Sigmoid colon (tissue), 7 donors: ENCODE results near the gene ITPA. TPM values are rescaled to one million over a fixed set of nuclear protein-coding genes. Genes with fewer than 3 reads are reported as not detected.

Source experiments
- DNase-seq: peaks from one replicate; pipeline ENCODE4 v3.0.0-alpha.2; 2019
- H3K27ac ChIP-seq, 4 donors: fragments of 200-600 bp; sonication (generic); one replicate each; pipeline ENCODE4 v1.5.1; 2016 to 2019; ENCODE audit warnings: mild to moderate bottlenecking in 1 of 4
- H3K27me3 ChIP-seq, 3 donors: fragments of 200-600 bp; sonication (generic); one replicate each; pipeline ENCODE4 v1.5.1; 2019; ENCODE audit warnings: mild to moderate bottlenecking in 1 of 3
- H3K36me3 ChIP-seq, 4 donors: fragments of 200-600 bp; sonication (generic); one replicate each; pipeline ENCODE4 v1.5.1; 2016 to 2019
- H3K4me1 ChIP-seq, 4 donors: fragments of 200-600 bp; sonication (generic); one replicate each; pipeline ENCODE4 v1.5.1; 2017 to 2019
- H3K4me3 ChIP-seq, 4 donors: fragments of 200-600 bp; sonication (generic); one replicate each; pipeline ENCODE4 v1.5.1; 2017 to 2019; ENCODE audit warnings: mild to moderate bottlenecking in 2 of 4, moderate library complexity in 1 of 4
- H3K9me3 ChIP-seq, 4 donors: fragments of 200-600 bp in 3 of 4; sonication (generic) in 3 of 4; one replicate each; pipeline versions ENCODE4 v1.5.1 to v1.6.1; 2013 to 2019
- EP300 ChIP-seq, 4 donors: sonication (generic); formaldehyde crosslinking; IDR thresholded peaks; one replicate each; pipeline ENCODE4 v1.6.1; 2017; ENCODE audit warnings: antibody characterized with exemption in 4 of 4
- POLR2A ChIP-seq, 2 donors: fragments of 450-650 bp; IDR thresholded peaks; one replicate each; pipeline ENCODE4 v1.6.1; 2016; ENCODE audit warnings: antibody characterized with exemption in 2 of 2, mild to moderate bottlenecking in 2 of 2, moderate library complexity in 2 of 2
- POLR2AphosphoS5 ChIP-seq, 4 donors: sonication (generic); formaldehyde crosslinking; IDR thresholded peaks; one replicate each; pipeline ENCODE4 v1.6.1; 2017; ENCODE audit warnings: antibody characterized with exemption in 4 of 4
- WGBS, 2 donors: extraction: QIAGEN DNeasy Blood & Tissue Kit; methylation state at CpG; one replicate each; pipeline ENCODE4 v1.1.7; 2013; 5-methylcytosine and 5-hydroxymethylcytosine counted together
- intact Hi-C: fragments of 100-400 bp; cut with DNase I; formaldehyde crosslinking; loops from one replicate; pipeline ENCODE4 v1.15.1; 2023
- polyA plus RNA-seq, 3 donors: library from polyadenylated mRNA; stranded (reverse); fragments of 200-250 nt; gene quantifications; one replicate each; pipeline ENCODE4 v1.2.3, GENCODE V29; 2013
- total RNA-seq, 4 donors: library from RNA; depleted of rRNA; stranded (reverse); fragments of >200 nt; gene quantifications; one replicate each; pipeline ENCODE4 v1.1.0, GENCODE V29; 2016
- TF ChIP-seq, protein P1 (sequence below), 4 experiments: fragments of 450-650 bp in 3 of 4; fragments of 200-600 bp in 1 of 4; IDR thresholded peaks; one replicate each; pipeline ENCODE4 v1.5.1; 2016 to 2019; ENCODE audit warnings: antibody characterized with exemption in 4 of 4, mild to moderate bottlenecking in 3 of 4, moderate library complexity in 2 of 4
- donor health status: healthy with polysubstance abuse.
- donor health status: Bipolar disorder and iron deficiency.
- donor health status: healthy.

The ITPA gene
- total and polyA plus RNA-seq, 7 donors = 17.1 to 92.5 (median 31.7) TPM

DNA sequence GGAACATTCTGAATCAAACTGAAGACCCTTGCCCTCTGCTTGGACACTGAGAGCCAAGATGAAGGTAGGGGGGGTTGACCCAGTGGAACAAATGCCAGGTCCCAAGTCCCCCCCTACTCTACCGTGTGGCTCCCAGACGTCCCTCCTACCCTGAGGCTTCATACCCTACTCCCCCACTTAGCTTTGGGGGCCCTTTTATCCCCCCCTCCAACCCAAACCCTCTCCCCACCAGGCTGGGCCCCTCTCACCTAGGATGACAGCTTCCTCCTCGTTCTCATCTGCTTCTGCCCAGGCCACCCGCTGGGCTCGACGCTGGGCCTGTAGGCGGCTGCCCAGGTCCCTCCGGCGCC, 6.4 kb upstream of the ITPA start:
- Histone ChIP-seq H3K4me1 (peaks cover 0 to 19% (median 11%) of the 10 kb centered on the region in 4 donors), H3K27ac (peak overlapping the region in 3 of 4 donors; percentile 86 to 88 (median 88))
- intact Hi-C loops = loop anchor here (5.0 kb wide), 1 partner anchor 46 kb away; the partner anchor contains the start of genes FASTKD5 and UBOX5

DNA sequence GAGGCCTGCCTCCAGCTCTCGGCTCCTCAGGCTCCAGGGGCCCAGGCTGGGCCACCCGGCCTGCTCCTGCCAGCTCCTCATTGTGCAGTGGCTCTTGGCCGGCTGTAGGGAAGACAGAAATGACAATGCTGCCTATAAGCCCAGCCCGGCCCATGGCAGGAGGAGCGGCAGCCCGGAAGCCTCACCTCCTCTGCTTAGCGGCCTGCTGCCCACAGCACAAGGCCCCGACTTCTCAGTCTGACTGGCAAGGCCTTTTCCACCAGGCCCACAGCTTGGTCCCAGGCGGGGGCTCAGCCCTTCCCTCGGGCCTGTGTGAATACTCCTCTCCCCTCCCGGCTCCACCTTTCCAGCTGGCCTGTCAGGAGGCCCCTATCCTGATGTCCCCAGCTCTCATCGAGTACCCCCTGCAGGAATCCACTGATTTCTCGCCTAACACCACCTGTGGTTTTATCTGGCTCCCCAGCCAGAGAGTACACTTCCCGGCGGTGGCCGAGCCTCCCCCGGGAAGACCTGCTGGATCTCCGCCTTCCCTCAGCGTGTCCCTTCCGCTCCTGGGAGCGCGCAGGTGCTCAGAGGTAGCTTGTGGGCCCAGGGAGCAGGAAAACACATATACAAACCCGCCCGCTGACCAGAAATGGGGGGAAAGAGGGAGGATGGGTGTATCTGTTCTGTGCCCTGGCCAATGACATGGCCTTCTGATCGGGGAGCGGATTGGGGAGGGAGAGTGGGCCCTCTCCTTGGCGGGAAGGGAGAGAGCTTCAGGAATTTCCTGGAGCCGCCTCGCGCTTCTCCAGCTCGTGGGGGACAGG, 5.8 kb upstream of the ITPA start:
- Histone ChIP-seq H3K4me3 (peak overlapping the region; percentile 72 to 93 (median 80)), H3K4me1 (peaks cover 0 to 19% (median 13%) of the 10 kb centered on the region in 4 donors), H3K27ac (peak overlapping the region; percentile 86 to 88 (median 88)), H3K27me3 (no peaks in the 10 kb centered on the region), H3K9me3 (no peaks in the 10 kb centered on the region), H3K36me3 (peaks cover 9 to 44% (median 13%) of the 10 kb centered on the region in 4 donors)
- intact Hi-C loops = loop anchor here (5.0 kb wide), 1 partner anchor 46 kb away; the partner anchor contains the start of genes FASTKD5 and UBOX5
- no peak for DNase-seq
- TF ChIP-seq EP300 (IDR thresholded peaks at IDR 0.05) (no peak), POLR2A (IDR thresholded peaks at IDR 0.05) (no peak)
- WGBS, 2 donors = 4 to 18% methylated on average over 31 of the region's 31 CpGs

More for the DNA sequence above, 6.4 kb upstream of the ITPA start:
- Histone ChIP-seq H3K4me3 (peak overlapping the region; percentile 72 to 93 (median 80)), H3K9me3 (no peaks in the 10 kb centered on the region), H3K36me3 (peaks cover 9 to 50% (median 13%) of the 10 kb centered on the region in 4 donors), H3K27me3 (no peaks in the 10 kb centered on the region)
- no peak for TF ChIP-seq EP300 (IDR thresholded peaks at IDR 0.05)
- no peak for TF ChIP-seq POLR2A (IDR thresholded peaks at IDR 0.05)
- TF ChIP-seq POLR2AphosphoS5 (IDR thresholded peaks at IDR 0.05) = no peak
- TF ChIP-seq, protein P1, sequence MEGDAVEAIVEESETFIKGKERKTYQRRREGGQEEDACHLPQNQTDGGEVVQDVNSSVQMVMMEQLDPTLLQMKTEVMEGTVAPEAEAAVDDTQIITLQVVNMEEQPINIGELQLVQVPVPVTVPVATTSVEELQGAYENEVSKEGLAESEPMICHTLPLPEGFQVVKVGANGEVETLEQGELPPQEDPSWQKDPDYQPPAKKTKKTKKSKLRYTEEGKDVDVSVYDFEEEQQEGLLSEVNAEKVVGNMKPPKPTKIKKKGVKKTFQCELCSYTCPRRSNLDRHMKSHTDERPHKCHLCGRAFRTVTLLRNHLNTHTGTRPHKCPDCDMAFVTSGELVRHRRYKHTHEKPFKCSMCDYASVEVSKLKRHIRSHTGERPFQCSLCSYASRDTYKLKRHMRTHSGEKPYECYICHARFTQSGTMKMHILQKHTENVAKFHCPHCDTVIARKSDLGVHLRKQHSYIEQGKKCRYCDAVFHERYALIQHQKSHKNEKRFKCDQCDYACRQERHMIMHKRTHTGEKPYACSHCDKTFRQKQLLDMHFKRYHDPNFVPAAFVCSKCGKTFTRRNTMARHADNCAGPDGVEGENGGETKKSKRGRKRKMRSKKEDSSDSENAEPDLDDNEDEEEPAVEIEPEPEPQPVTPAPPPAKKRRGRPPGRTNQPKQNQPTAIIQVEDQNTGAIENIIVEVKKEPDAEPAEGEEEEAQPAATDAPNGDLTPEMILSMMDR (IDR thresholded peaks at IDR 0.05) = no peak
- DNase-seq = no peak
- 23 to 62% methylated on average over 9 of the region's 9 CpGs for WGBS, 2 donors

DNA sequence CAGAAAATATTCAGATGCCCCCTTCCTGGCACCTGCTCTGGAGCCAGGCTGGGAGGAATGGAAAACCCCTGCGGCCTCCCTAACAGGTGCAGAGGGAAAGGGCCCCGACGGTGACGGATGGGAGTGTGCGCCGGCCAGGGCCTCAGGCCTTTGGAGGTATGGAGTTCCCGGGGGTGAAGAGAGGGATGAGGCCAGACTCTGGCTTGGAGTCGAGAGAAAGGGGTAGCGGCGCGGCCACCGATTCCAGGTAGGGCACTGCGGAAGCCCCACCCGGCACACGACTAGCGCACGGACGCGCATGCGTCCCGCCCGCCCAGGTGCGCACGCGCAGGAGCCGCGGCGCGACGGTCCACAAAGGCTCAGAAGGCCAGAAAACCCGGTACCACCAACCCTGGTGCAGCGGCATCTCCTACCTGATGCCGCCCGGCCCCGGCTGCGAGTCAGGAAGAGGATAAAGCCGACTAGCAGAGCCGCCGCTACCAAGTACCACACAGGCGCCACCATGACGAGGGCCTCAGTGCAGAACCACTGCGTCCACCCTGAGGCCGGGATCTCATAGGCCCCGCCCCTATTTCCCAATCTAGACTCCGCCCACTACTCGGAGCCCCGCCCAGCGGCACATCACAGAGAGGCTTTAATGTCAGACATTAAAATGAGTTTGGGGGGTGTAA, 5.0 kb upstream of the ITPA start, which contains the start of gene DDRGK1:
DDRGK1 (minus strand) TSS at position 559 of the 671 bp plus-strand sequence; CDS start at position 504, 55 bp downstream.
- peak; percentile 95 for DNase-seq
- 0% methylated on average over 48 of the region's 48 CpGs for WGBS, 2 donors
- no peaks in the 10 kb centered on the region for H3K27me3 ChIP-seq

DNA sequence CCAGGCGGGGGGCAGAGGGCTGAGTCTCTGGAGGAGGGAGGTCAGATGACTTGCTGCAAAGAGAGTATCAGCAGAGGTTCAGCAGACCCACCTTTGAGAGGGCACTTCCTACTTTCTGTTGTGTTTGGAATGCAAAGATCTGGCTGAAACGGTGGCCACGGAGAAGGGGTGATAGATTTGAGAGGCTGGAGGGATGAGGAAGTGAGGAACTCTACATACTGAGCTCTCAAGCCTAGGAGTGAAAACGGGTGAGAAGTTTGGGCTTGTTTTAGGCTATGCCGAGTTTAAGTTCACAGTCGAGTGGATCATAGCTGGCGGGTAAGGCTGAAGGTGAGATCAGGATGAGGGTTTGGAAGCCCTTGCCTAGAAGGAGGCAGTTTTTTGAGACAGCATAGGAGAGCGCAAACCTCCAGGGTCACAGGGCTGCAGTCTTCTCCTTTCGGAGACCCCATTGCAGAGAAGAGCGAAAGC, 477 bp upstream of the ITPA start:
- intact Hi-C loops = loop anchor here (5.0 kb wide), 1 partner anchor 37 kb away; the partner anchor contains the start of gene LZTS3
- WGBS, 2 donors = 1 to 3% methylated on average over 10 of the region's 10 CpGs
- no peaks in the 10 kb centered on the region for H3K9me3 ChIP-seq

More for the DNA sequence above, 5.0 kb upstream of the ITPA start, which contains the start of gene DDRGK1:
- Histone ChIP-seq H3K4me1 (peaks cover 0 to 19% (median 14%) of the 10 kb centered on the region in 4 donors), H3K27ac (peak within 1 kb of the TSS; percentile 86 to 88 (median 88)), H3K4me3 (peak within 1 kb of the TSS; percentile 72 to 93 (median 80)), H3K9me3 (no peaks in the 10 kb centered on the region), H3K36me3 (peaks cover 9 to 37% (median 12%) of the 10 kb centered on the region in 4 donors)
- TF ChIP-seq POLR2A (IDR thresholded peaks at IDR 0.05) = peak; percentile 52
- peak; percentile 74 to 93 (median 85) for TF ChIP-seq POLR2AphosphoS5 (IDR thresholded peaks at IDR 0.05)
- TF ChIP-seq, protein P1 (IDR thresholded peaks at IDR 0.05) = no peak
- intact Hi-C loops = loop anchor here (5.0 kb wide), 1 partner anchor 47 kb away; the partner anchor contains the start of genes FASTKD5 and UBOX5

DNA sequence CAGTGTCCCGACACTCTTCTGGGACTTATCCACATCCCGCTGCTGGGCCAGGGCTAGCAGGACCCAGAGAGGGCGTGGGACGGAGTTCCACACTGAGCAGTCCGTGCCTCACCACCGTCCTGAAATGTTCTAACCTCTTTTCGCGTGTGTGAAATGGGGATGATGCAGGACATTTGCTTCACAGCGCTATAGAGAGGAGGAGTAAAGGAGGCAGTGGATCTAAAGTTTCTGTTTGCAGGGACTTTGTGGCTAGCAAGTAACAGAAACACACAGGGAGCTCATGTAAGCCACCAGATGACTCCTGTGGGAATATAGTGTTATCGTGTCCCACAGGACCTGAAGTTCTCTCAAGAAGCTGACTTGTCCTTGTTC, 634 bp downstream of the ITPA start:
- no peaks in the 10 kb centered on the region for H3K9me3 ChIP-seq
- peaks cover 0 to 13% (median 4%) of the 10 kb centered on the region in 4 donors for H3K36me3 ChIP-seq
- H3K4me3 ChIP-seq = peak overlapping the region; percentile 69 to 85 (median 76)
- peaks cover 0 to 13% (median 11%) of the 10 kb centered on the region in 4 donors for H3K4me1 ChIP-seq
- DNase-seq = no peak
- H3K27me3 ChIP-seq = no peaks in the 10 kb centered on the region
- 1 to 2% methylated on average over 10 of the region's 10 CpGs for WGBS, 2 donors
- H3K27ac ChIP-seq = peak overlapping the region; percentile 76 to 84 (median 80)
- intact Hi-C loops = loop anchor here (5.0 kb wide), 1 partner anchor 38 kb away; the partner anchor contains the start of gene LZTS3
- TF ChIP-seq, protein P1 (IDR thresholded peaks at IDR 0.05) = no peak
- no peak for TF ChIP-seq EP300 (IDR thresholded peaks at IDR 0.05)
- no peak for TF ChIP-seq POLR2A (IDR thresholded peaks at IDR 0.05)
- no peak for TF ChIP-seq POLR2AphosphoS5 (IDR thresholded peaks at IDR 0.05)

More for the DNA sequence above, 477 bp upstream of the ITPA start:
- DNase-seq = no peak
- Histone ChIP-seq H3K27me3 (no peaks in the 10 kb centered on the region), H3K4me1 (peaks cover 0 to 17% (median 12%) of the 10 kb centered on the region in 4 donors), H3K27ac (peak overlapping the region; percentile 76 to 84 (median 80)), H3K36me3 (peaks cover 0 to 8% (median 4%) of the 10 kb centered on the region in 4 donors), H3K4me3 (peak overlapping the region; percentile 69 to 85 (median 76))
- no peak for TF ChIP-seq EP300 (IDR thresholded peaks at IDR 0.05)
